Measurements from ENCODE around the gene C5orf22.

DNA sequence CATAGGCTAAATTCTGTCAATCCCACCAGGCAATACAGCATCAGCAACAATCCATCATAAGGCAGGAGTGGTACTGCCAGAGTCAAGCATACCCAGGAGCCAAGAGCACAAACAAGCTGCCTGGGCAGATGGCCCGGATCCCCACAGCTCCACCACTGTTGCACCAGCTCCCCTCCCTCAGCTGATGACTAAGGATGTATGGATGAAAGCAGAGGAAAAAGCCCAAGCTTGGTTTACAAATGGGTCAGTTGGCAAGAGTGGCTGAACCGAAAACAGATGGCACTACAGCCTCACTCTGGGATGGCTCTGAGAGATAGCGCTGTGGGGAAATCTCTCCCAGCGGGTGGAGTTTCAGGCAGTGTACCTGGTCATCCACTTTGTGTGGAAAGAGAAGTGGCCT lies 29.6 kb upstream of the C5orf22 start:
- TF ChIP-seq TCF7 (CRISPR knock-in tag; IDR thresholded peaks at IDR 0.05; ENCODE audit: low read depth) (no peak), JUN (CRISPR knock-in tag; IDR thresholded peaks at IDR 0.05) (no peak), ATF6 (CRISPR knock-in tag; IDR thresholded peaks at IDR 0.05) (no peak), NR3C1 (CRISPR knock-in tag; conservative IDR thresholded peaks at IDR 0.05; ENCODE audit: low read depth) (no peak), CTCF (IDR thresholded peaks at IDR 0.05) (no peak), E2F4 (CRISPR knock-in tag; IDR thresholded peaks at IDR 0.05; ENCODE audit: borderline replicate concordance, low read depth) (no peak), FOXP1 (CRISPR knock-in tag; IDR thresholded peaks at IDR 0.05; ENCODE audit: borderline replicate concordance) (no peak)
- TF ChIP-seq, protein P1, sequence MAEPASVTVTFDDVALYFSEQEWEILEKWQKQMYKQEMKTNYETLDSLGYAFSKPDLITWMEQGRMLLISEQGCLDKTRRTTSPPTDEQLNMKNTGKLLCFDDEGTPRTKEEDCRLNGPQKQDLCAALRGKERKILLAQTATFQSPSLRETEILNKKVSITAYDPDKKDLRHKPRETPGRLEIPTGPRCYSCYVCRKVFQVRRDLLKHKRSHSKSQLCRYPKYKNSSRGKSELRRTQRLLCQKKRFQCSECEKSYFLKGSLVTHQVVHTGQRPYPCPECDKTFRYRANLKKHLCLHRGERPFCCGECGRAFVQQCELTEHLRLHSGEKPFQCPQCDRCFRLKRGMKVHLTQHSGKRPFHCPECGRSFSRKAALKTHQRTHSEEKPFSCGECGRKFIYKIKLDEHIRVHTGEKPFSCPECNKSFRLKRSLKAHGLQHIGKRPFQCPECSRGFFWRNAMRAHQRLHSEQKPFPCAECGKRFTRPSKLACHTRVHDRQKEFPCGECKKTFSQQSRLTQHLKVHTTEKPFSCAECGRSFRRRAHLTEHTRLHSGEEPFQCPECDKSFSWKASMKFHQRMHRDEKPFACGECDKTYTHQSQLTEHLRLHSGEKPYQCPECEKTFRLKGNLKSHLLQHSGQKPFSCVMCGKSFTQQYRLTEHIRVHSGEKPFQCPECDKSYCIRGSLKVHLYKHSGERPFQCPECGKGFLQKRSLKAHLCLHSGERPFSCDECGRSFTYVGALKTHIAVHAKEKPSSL (CRISPR knock-in tag; conservative IDR thresholded peaks at IDR 0.05) = no peak
